Uterus (tissue), 2 donors: ENCODE data around the gene ARSB.

Source experiments
- CTCF ChIP-seq, 4 experiments: fragments of 200-600 bp in 2 of 4; fragments of 450-650 bp in 2 of 4; sonication (generic) in 2 of 4; IDR thresholded peaks; one replicate each; pipeline ENCODE4 v1.5.1; 2016 to 2019; ENCODE audit warnings: antibody characterized with exemption in 4 of 4, mild to moderate bottlenecking in 2 of 4, moderate library complexity in 1 of 4
- POLR2A ChIP-seq, 2 donors: fragments of 450-650 bp; IDR thresholded peaks; one replicate each; pipeline ENCODE4 v1.6.1; 2016; ENCODE audit warnings: antibody characterized with exemption in 2 of 2, mild to moderate bottlenecking in 1 of 2, moderate library complexity in 1 of 2

- TF ChIP-seq CTCF (IDR thresholded peaks at IDR 0.05) (no peak), POLR2A (IDR thresholded peaks at IDR 0.05) (no peak)
Observed at GRCh38 chr5:79001471-79001870, 16.4 kb upstream of the ARSB start.
